Liver (tissue), 3 donors: Measurements from ENCODE around the gene ZSCAN2.

Experiments
- FOXA1 ChIP-seq: IDR thresholded peaks from 2 replicates; pipeline ENCODE4 v1.6.1; 2016; ENCODE audit warnings: antibody characterized with exemption
- GABPA ChIP-seq, 2 donors: IDR thresholded peaks in 1 of 2; conservative IDR thresholded peaks in 1 of 2; 2 replicates each; pipeline ENCODE4 v1.6.1; 2016; ENCODE audit warnings: antibody characterized with exemption in 2 of 2, mild to moderate bottlenecking in 1 of 2, moderate library complexity in 1 of 2
- JUND ChIP-seq, 2 donors: IDR thresholded peaks; 2 replicates each; pipeline ENCODE4 v1.6.1; 2016; ENCODE audit warnings: antibody characterized with exemption in 2 of 2
- MAX ChIP-seq: IDR thresholded peaks from 2 replicates; pipeline ENCODE4 v1.6.1; 2016; ENCODE audit warnings: antibody characterized with exemption
- RAD21 ChIP-seq, 2 donors: IDR thresholded peaks; 2 replicates each; pipeline ENCODE4 v1.6.1; 2016; ENCODE audit warnings: antibody characterized with exemption in 2 of 2, mild to moderate bottlenecking in 2 of 2
- REST ChIP-seq: IDR thresholded peaks from 2 replicates; pipeline ENCODE4 v1.6.1; 2016; ENCODE audit warnings: antibody characterized with exemption, mild to moderate bottlenecking
- TAF1 ChIP-seq: conservative IDR thresholded peaks from 2 replicates; pipeline ENCODE4 v1.6.1; 2016; ENCODE audit warnings: antibody characterized with exemption, mild to moderate bottlenecking
- YY1 ChIP-seq: IDR thresholded peaks from 2 replicates; pipeline ENCODE4 v1.6.1; 2016; ENCODE audit warnings: antibody characterized with exemption, mild to moderate bottlenecking
- TF ChIP-seq, protein P1 (sequence below): fragments of 150-350 bp; IDR thresholded peaks from 2 replicates; pipeline ENCODE4 v1.5.1; 2017; ENCODE audit warnings: improper control_type of control experiment, low read depth, low read length; ENCODE audit not compliant: missing input control
- TF ChIP-seq, protein P2 (sequence below): IDR thresholded peaks from 2 replicates; pipeline ENCODE4 v1.6.1; 2016; ENCODE audit warnings: antibody characterized with exemption
- donor health status: healthy.
- donor health status: healthy.

DNA sequence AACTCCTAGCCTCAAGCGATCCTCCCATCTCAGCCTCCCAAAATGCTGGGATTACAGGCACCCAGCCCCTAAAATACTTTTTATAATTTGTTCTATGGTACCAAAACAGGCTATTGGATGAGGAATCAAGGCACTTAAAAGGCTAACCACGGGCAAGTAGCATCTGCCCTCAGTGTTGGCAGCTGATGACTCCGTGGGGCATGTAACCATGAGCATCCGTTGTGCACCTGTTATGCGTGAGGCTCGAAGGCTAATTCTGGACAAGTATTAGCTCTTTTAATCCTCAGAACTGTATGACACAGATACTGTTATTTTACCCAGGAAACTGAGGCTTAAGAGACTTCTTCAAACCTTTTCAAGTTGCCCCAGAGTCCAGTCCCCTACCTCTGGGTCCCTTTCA, 43.0 kb downstream of the ZSCAN2 start:
- TF ChIP-seq, protein P1, sequence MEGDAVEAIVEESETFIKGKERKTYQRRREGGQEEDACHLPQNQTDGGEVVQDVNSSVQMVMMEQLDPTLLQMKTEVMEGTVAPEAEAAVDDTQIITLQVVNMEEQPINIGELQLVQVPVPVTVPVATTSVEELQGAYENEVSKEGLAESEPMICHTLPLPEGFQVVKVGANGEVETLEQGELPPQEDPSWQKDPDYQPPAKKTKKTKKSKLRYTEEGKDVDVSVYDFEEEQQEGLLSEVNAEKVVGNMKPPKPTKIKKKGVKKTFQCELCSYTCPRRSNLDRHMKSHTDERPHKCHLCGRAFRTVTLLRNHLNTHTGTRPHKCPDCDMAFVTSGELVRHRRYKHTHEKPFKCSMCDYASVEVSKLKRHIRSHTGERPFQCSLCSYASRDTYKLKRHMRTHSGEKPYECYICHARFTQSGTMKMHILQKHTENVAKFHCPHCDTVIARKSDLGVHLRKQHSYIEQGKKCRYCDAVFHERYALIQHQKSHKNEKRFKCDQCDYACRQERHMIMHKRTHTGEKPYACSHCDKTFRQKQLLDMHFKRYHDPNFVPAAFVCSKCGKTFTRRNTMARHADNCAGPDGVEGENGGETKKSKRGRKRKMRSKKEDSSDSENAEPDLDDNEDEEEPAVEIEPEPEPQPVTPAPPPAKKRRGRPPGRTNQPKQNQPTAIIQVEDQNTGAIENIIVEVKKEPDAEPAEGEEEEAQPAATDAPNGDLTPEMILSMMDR: no peak
- no peak for TF ChIP-seq RAD21 (IDR thresholded peaks at IDR 0.05)
- no peak for TF ChIP-seq REST
- TF ChIP-seq MAX: no peak
- TF ChIP-seq GABPA (IDR thresholded peaks at IDR 0.05 in 1 of 2, conservative IDR thresholded peaks at IDR 0.05 in 1 of 2): no peak
- TF ChIP-seq TAF1: no peak
- TF ChIP-seq FOXA1: no peak
- TF ChIP-seq JUND (IDR thresholded peaks at IDR 0.05): no peak
- TF ChIP-seq, protein P2, sequence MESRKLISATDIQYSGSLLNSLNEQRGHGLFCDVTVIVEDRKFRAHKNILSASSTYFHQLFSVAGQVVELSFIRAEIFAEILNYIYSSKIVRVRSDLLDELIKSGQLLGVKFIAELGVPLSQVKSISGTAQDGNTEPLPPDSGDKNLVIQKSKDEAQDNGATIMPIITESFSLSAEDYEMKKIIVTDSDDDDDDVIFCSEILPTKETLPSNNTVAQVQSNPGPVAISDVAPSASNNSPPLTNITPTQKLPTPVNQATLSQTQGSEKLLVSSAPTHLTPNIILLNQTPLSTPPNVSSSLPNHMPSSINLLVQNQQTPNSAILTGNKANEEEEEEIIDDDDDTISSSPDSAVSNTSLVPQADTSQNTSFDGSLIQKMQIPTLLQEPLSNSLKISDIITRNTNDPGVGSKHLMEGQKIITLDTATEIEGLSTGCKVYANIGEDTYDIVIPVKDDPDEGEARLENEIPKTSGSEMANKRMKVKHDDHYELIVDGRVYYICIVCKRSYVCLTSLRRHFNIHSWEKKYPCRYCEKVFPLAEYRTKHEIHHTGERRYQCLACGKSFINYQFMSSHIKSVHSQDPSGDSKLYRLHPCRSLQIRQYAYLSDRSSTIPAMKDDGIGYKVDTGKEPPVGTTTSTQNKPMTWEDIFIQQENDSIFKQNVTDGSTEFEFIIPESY: no peak
- TF ChIP-seq YY1: no peak
